HUES64 (cell line): Measurements from ENCODE around the gene SUCNR1.
"Not testable (repeated sequence)": the region's sequence is repeated elsewhere in the genome, so short reads cannot be mapped to it uniquely, and the experiment has no call there.

Experiments used
- H3K27ac ChIP-seq: 2 replicates; pipeline ENCODE4 v1.7.0; 2013; ENCODE audit warnings: low read depth, low read length, inconsistent platforms
- H3K27me3 ChIP-seq: 2 replicates; pipeline ENCODE4 v1.6.1; 2013; ENCODE audit warnings: mild to moderate bottlenecking, low read length; ENCODE audit not compliant: insufficient read depth
- H3K36me3 ChIP-seq: 2 replicates; pipeline ENCODE4 v1.6.1; 2013; ENCODE audit warnings: mild to moderate bottlenecking, low read length; ENCODE audit not compliant: insufficient read depth
- H3K4me1 ChIP-seq: 2 replicates; pipeline ENCODE4 v1.6.1; 2013; ENCODE audit warnings: mild to moderate bottlenecking, low read length, moderate library complexity; ENCODE audit not compliant: insufficient read depth
- H3K4me3 ChIP-seq: 2 replicates; pipeline ENCODE4 v1.5.1; 2013; ENCODE audit warnings: mild to moderate bottlenecking, low read length, moderate library complexity
- H3K9ac ChIP-seq: 2 replicates; pipeline ENCODE4 v1.6.1; 2013; ENCODE audit warnings: mild to moderate bottlenecking, low read depth, low read length
- H3K9me3 ChIP-seq: 2 replicates; pipeline ENCODE4 v1.6.1; 2013; ENCODE audit warnings: low read depth, low read length; ENCODE audit not compliant: insufficient read depth
- WGBS: fragments of 150-250, 120-280 bp; methylation state at CpG from one replicate; pipeline ENCODE4 v1.1.7; 2013; ENCODE audit warnings: missing lambda C conversion rate; 5-methylcytosine and 5-hydroxymethylcytosine counted together

The SUCNR1 gene

GRCh38 chr3:151919446-151919845 is 46.0 kb downstream of the SUCNR1 start:
- no peaks in the 10 kb centered on the region for H3K27me3 ChIP-seq
- no peaks in the 10 kb centered on the region for H3K9me3 ChIP-seq
- no peaks in the 10 kb centered on the region for H3K4me1 ChIP-seq
- 95% methylated on average over 3 of the region's 3 CpGs for WGBS
- no peak overlapping the region for H3K4me3 ChIP-seq
- no peak overlapping the region for H3K9ac ChIP-seq
- no peak overlapping the region for H3K27ac ChIP-seq
- no peaks in the 10 kb centered on the region for H3K36me3 ChIP-seq

GRCh38 chr3:151923901-151924300 is 50.5 kb downstream of the SUCNR1 start:
- Histone ChIP-seq H3K9me3 (no peaks in the 10 kb centered on the region), H3K4me3 (no peak overlapping the region), H3K9ac (no peak overlapping the region), H3K27me3 (no peaks in the 10 kb centered on the region), H3K4me1 (peaks cover 10% of the 10 kb centered on the region; the same call in 1 of the 2 replicates), H3K36me3 (no peaks in the 10 kb centered on the region), H3K27ac (no peak overlapping the region)
- WGBS = 63% methylated on average over 1 of the region's 1 CpG

GRCh38 chr3:151924753-151925152 is 51.3 kb downstream of the SUCNR1 start:
- peaks cover 10% of the 10 kb centered on the region; the same call in 1 of the 2 replicates for H3K4me1 ChIP-seq
- H3K4me3 ChIP-seq = no peak overlapping the region
- H3K27me3 ChIP-seq = no peaks in the 10 kb centered on the region
- WGBS = 96% methylated on average over 3 of the region's 3 CpGs
- no peaks in the 10 kb centered on the region for H3K9me3 ChIP-seq
- no peaks in the 10 kb centered on the region for H3K36me3 ChIP-seq
- no peak overlapping the region for H3K9ac ChIP-seq
- no peak overlapping the region for H3K27ac ChIP-seq

- no peaks in the 10 kb centered on the region for H3K9me3 ChIP-seq
- peaks cover 10% of the 10 kb centered on the region; the same call in 1 of the 2 replicates for H3K4me1 ChIP-seq
- no peak overlapping the region for H3K4me3 ChIP-seq
- H3K36me3 ChIP-seq = no peaks in the 10 kb centered on the region
- H3K27ac ChIP-seq = no peak overlapping the region
- no peak overlapping the region for H3K9ac ChIP-seq
- no peaks in the 10 kb centered on the region for H3K27me3 ChIP-seq
- WGBS = 92% methylated on average over 4 of the region's 4 CpGs
Observed at GRCh38 chr3:151925419-151925818, 52.0 kb downstream of the SUCNR1 start.

- peaks cover 10% of the 10 kb centered on the region; the same call in 1 of the 2 replicates for H3K4me1 ChIP-seq
- no peaks in the 10 kb centered on the region for H3K36me3 ChIP-seq
- no peaks in the 10 kb centered on the region for H3K9me3 ChIP-seq
- H3K27ac ChIP-seq = no peak overlapping the region
- 81% methylated on average over 2 of the region's 2 CpGs for WGBS
- no peak overlapping the region for H3K4me3 ChIP-seq
- H3K9ac ChIP-seq = no peak overlapping the region
- H3K27me3 ChIP-seq = no peaks in the 10 kb centered on the region
Observed at GRCh38 chr3:151925876-151926275, 52.4 kb downstream of the SUCNR1 start.

DNA sequence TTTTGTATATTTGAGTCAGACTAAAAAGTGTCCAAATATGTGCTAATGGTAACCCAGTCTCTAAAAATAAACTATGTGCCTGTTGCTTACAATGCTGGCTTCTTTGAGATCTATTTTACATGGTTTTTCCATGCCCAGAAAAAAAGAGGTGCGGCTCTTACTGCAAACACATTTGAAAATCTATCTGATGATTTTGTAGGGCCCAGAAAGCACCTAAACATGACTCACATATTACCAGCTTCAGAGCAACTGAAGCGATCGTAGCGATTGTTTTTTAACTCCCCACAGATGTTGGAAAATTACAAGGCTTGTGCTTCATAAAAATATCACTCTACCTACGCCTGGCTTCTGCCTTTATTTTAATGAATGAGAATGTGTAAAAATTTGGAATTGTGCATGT is 53.5 kb downstream of the SUCNR1 start:
- H3K27me3 ChIP-seq = no peaks in the 10 kb centered on the region
- H3K4me1 ChIP-seq = peaks cover 10% of the 10 kb centered on the region; the same call in 1 of the 2 replicates
- no peaks in the 10 kb centered on the region for H3K36me3 ChIP-seq
- no peak overlapping the region for H3K9ac ChIP-seq
- no peak overlapping the region for H3K4me3 ChIP-seq
- WGBS = 92% methylated on average over 5 of the region's 5 CpGs
- no peaks in the 10 kb centered on the region for H3K9me3 ChIP-seq
- H3K27ac ChIP-seq = no peak overlapping the region

DNA sequence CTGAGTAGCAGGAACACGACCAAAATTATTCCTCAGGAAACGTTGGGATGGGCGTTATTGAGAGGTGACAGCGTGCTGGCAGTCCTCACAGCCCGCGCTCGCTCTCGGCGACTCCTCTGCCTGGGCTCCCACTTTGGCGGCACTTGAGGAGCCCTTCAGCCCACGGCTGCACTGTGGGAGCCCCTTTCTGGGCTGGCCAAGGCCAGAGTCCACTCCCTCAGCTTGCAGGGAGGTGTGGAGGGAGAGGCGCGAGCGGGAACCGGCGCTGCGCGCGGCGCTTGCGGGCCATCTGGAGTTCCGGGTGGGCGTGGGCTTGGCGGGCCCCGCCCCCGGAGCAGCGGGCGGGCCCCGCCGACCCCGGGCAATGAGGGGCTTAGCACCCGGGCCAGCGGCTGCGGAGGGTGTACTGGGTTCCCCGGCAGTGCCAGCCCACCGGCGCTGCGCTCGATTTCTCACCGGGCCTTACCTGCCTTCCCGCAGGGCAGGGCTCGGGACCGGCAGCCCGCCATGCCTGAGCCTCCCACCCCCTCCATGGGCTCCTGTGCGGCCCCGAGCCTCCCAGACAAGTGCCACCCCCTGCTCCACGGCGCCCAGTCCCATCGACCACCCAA is 54.6 kb downstream of the SUCNR1 start:
- not testable (repeated sequence) for H3K4me3 ChIP-seq, H3K36me3 ChIP-seq, H3K9ac ChIP-seq, H3K27ac ChIP-seq, H3K27me3 ChIP-seq, H3K9me3 ChIP-seq
- peaks cover 11% of the 10 kb centered on the region for H3K4me1 ChIP-seq
- 94% methylated on average over 49 of the region's 49 CpGs for WGBS

- H3K4me1 ChIP-seq = peaks cover 7% of the 10 kb centered on the region
- no peaks in the 10 kb centered on the region for H3K27me3 ChIP-seq
- no peak overlapping the region for H3K9ac ChIP-seq
- H3K27ac ChIP-seq = no peak overlapping the region
- no peaks in the 10 kb centered on the region for H3K9me3 ChIP-seq
- no peak overlapping the region for H3K4me3 ChIP-seq
- 100% methylated on average over 1 of the region's 1 CpG for WGBS
- no peaks in the 10 kb centered on the region for H3K36me3 ChIP-seq
Observed at GRCh38 chr3:151931171-151931570, 57.7 kb downstream of the SUCNR1 start.

- Histone ChIP-seq H3K9ac (no peak overlapping the region), H3K4me3 (no peak overlapping the region), H3K9me3 (no peaks in the 10 kb centered on the region), H3K27me3 (no peaks in the 10 kb centered on the region), H3K4me1 (peaks cover 3% of the 10 kb centered on the region; the same call in 1 of the 2 replicates), H3K36me3 (no peaks in the 10 kb centered on the region), H3K27ac (no peak overlapping the region)
- no CpG with 5 or more reads among the region's 2 CpGs for WGBS
Observed at GRCh38 chr3:151933234-151933853, 59.9 kb downstream of the SUCNR1 start.
